H1 (cell line): ENCODE measurements around the gene RAD9A. TPM values are rescaled to one million over a fixed set of nuclear protein-coding genes. Genes with fewer than 3 reads are reported as not detected.

Experiments
- ASH2L ChIP-seq: fragments of 200-600, 300-600 bp; sonication (generic); IDR thresholded peaks from one replicate; pipeline ENCODE4 v1.7.1; 2017; ENCODE audit warnings: low read length
- BRCA1 ChIP-seq: IDR thresholded peaks from 2 replicates; pipeline ENCODE4 v1.6.1; 2012; ENCODE audit warnings: low read depth, low read length, improper control_type of control experiment
- CHD2 ChIP-seq: IDR thresholded peaks from 2 replicates; pipeline ENCODE4 v1.6.1; 2012; ENCODE audit warnings: low read length, improper control_type of control experiment
- CREB1 ChIP-seq: IDR thresholded peaks from 2 replicates; pipeline ENCODE4 v1.6.1; 2012; ENCODE audit warnings: inconsistent platforms
- EP300 ChIP-seq, 2 experiments: IDR thresholded peaks; 1 replicate in 1 of 2; 2 replicates in 1 of 2; pipeline ENCODE4 v1.6.1; 2011 to 2012; ENCODE audit warnings: low read depth in 2 of 2, low read length in 2 of 2, mild to moderate bottlenecking in 2 of 2, borderline replicate concordance in 1 of 2, inconsistent platforms in 1 of 2, moderate library complexity in 1 of 2
- EZH2 ChIP-seq: fragments of 200-600 bp; sonication (generic); IDR thresholded peaks from 2 replicates; pipeline ENCODE4 v1.7.1; 2012; ENCODE audit warnings: low read depth, mild to moderate bottlenecking, moderate library complexity, low read length, inconsistent platforms; ENCODE audit not compliant: severe bottlenecking
- RNF2 ChIP-seq: fragments of 200-900, 300-1000 bp; sonication (generic); IDR thresholded peaks from 2 replicates; pipeline ENCODE4 v1.7.1; 2016; ENCODE audit warnings: borderline replicate concordance, low read depth, mild to moderate bottlenecking, antibody characterized with exemption, low read length; ENCODE audit not compliant: poor library complexity, severe bottlenecking; ENCODE audit errors: missing control alignments
- SIN3A ChIP-seq, 2 experiments: IDR thresholded peaks in 1 of 2; conservative IDR thresholded peaks in 1 of 2; 2 replicates each; pipeline ENCODE4 v1.6.1; 2011 to 2012; ENCODE audit warnings: low read length in 2 of 2, improper control_type of control experiment in 1 of 2, low read depth in 1 of 2, mild to moderate bottlenecking in 1 of 2
- TAF1 ChIP-seq: IDR thresholded peaks from 2 replicates; pipeline ENCODE4 v1.6.1; 2011; ENCODE audit warnings: mild to moderate bottlenecking, low read depth, low read length
- TCF12 ChIP-seq: IDR thresholded peaks from 2 replicates; pipeline ENCODE4 v1.6.1; 2011; ENCODE audit warnings: low read depth, mild to moderate bottlenecking, low read length
- YY1 ChIP-seq: IDR thresholded peaks from 2 replicates; pipeline ENCODE4 v1.6.1; 2011; ENCODE audit warnings: low read depth, mild to moderate bottlenecking, low read length
- polyA plus RNA-seq, 7 experiments: library from polyadenylated mRNA; depleted of rRNA in 3 of 7; stranded (reverse) in 5 of 7; unstranded in 2 of 7; fragments of >200 nt in 5 of 7; fragments of 200-250 nt in 2 of 7; gene quantifications; 1 replicate in 5 of 7; 2 replicates in 1 of 7; 4 replicates in 1 of 7; pipeline versions ENCODE4 v1.2.1 to v1.2.3, GENCODE V29; 2011 to 2013; ENCODE audit warnings: missing spikeins in 2 of 7, mixed read lengths in 2 of 7
- total RNA-seq: library from RNA; stranded (reverse); fragmentation: NEBNext Ultra II Directional; extraction: Animal tissue kit (Norgen Biotek cat#: 25700); gene quantifications from 2 replicates; pipeline ENCODE4 v1.2.1, GENCODE V29; 2021
- TF ChIP-seq, protein P1 (sequence below): IDR thresholded peaks from 2 replicates; pipeline ENCODE4 v1.6.1; 2011; ENCODE audit warnings: low read length, improper control_type of control experiment
- TF ChIP-seq, protein P2 (sequence below): IDR thresholded peaks from 2 replicates; pipeline ENCODE4 v1.6.1; 2012; ENCODE audit warnings: inconsistent platforms
- TF ChIP-seq, protein P3 (sequence below), 3 experiments: IDR thresholded peaks; 1 replicate in 2 of 3; 2 replicates in 1 of 3; pipeline versions ENCODE4 v1.5.1 to v1.6.1; 2011; ENCODE audit warnings: low read length in 3 of 3, mild to moderate bottlenecking in 3 of 3, inconsistent platforms in 2 of 3, low read depth in 1 of 3, moderate library complexity in 1 of 3; ENCODE audit not compliant: insufficient read depth in 1 of 3; ENCODE audit errors: control extremely low read depth in 1 of 3
- TF ChIP-seq, protein P4 (sequence below): IDR thresholded peaks from 2 replicates; pipeline ENCODE4 v1.6.1; 2011; ENCODE audit warnings: low read depth, mild to moderate bottlenecking, low read length; ENCODE audit not compliant: insufficient read depth

RAD9A gene
- total and polyA plus RNA-seq, 2 of the 8 experiments (the other 6 are each of a cell fraction or from before 2014, with no cell fraction given) = 22.2 to 25.5 TPM

DNA sequence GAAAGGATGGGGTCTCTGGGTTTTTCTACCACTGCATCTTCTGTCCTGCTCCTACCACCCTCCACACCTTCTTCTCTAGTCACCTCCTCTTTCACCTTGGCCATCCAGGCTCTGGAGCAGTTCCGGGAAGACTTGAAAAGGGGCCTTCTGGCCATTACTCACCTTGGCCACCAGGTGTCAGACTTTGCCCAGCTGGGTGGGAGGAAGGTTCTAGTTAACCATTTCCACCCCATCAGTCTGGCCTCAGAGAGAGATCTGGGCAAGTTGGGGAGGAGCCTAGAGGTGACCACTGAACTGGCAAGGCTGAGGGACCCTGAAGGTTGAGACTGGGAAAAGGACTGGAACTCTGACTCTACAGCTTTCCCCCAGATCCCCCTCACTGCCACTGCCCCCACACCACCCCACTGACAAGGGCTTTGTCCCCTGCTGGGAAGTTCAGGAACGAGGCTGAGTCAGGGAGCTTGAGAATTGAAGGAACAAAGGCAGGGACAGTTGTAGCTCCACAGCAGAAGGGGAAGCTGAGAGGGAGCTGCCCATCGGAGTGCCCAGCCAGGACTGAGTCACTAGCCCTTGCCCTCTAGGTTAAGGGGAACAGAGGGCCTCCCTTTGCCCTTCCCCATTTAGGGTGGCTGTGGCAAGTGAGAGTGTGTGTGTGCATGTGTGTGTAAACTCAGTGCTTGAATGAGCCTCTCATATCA lies 34.8 kb upstream of the RAD9A start (continued):
- no peak for TF ChIP-seq EZH2
- TF ChIP-seq TAF1 = 0 out of 2 replicates have a peak, but pooled peaks have one; percentile 16
- peak; percentile 55 to 71; a peak in 2 of 4 replicates for TF ChIP-seq SIN3A (conservative IDR thresholded peaks at IDR 0.05 in 1 of 2, IDR thresholded peaks at IDR 0.05 in 1 of 2; ENCODE audit: low read depth in 1 of 2, low read length in 2 of 2)
- TF ChIP-seq, protein P1, sequence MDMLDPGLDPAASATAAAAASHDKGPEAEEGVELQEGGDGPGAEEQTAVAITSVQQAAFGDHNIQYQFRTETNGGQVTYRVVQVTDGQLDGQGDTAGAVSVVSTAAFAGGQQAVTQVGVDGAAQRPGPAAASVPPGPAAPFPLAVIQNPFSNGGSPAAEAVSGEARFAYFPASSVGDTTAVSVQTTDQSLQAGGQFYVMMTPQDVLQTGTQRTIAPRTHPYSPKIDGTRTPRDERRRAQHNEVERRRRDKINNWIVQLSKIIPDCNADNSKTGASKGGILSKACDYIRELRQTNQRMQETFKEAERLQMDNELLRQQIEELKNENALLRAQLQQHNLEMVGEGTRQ = no peak
- no peak for TF ChIP-seq CREB1
- TF ChIP-seq ASH2L = no peak
- TF ChIP-seq YY1 = peak; percentile 51; the same call in 1 of the 2 replicates
- TF ChIP-seq EP300 (IDR thresholded peaks at IDR 0.05; ENCODE audit: borderline replicate concordance in 1 of 2, low read depth in 2 of 2, low read length in 2 of 2) = 0 out of 3 replicates have a peak, but pooled peaks of 1 of the 2 experiments have one; percentile 26
- TF ChIP-seq, protein P2, sequence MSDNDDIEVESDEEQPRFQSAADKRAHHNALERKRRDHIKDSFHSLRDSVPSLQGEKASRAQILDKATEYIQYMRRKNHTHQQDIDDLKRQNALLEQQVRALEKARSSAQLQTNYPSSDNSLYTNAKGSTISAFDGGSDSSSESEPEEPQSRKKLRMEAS = no peak
- TF ChIP-seq TCF12 = peak; percentile 54; the same call in 1 of the 2 replicates
- no peak for TF ChIP-seq RNF2
- TF ChIP-seq, protein P3, sequence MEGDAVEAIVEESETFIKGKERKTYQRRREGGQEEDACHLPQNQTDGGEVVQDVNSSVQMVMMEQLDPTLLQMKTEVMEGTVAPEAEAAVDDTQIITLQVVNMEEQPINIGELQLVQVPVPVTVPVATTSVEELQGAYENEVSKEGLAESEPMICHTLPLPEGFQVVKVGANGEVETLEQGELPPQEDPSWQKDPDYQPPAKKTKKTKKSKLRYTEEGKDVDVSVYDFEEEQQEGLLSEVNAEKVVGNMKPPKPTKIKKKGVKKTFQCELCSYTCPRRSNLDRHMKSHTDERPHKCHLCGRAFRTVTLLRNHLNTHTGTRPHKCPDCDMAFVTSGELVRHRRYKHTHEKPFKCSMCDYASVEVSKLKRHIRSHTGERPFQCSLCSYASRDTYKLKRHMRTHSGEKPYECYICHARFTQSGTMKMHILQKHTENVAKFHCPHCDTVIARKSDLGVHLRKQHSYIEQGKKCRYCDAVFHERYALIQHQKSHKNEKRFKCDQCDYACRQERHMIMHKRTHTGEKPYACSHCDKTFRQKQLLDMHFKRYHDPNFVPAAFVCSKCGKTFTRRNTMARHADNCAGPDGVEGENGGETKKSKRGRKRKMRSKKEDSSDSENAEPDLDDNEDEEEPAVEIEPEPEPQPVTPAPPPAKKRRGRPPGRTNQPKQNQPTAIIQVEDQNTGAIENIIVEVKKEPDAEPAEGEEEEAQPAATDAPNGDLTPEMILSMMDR (IDR thresholded peaks at IDR 0.05; ENCODE audit: control extremely low read depth in 1 of 3, insufficient read depth in 1 of 3, low read depth in 1 of 3, low read length in 3 of 3) = peak; percentile 78 to 99 (median 94)
- no peak for TF ChIP-seq CHD2
- TF ChIP-seq, protein P4, sequence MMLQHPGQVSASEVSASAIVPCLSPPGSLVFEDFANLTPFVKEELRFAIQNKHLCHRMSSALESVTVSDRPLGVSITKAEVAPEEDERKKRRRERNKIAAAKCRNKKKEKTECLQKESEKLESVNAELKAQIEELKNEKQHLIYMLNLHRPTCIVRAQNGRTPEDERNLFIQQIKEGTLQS = no peak
- no peak for TF ChIP-seq BRCA1
